H1 (cell line): ENCODE results near the gene HUWE1. TPM values are rescaled to one million over a fixed set of nuclear protein-coding genes. Genes with fewer than 3 reads are reported as not detected.

Source experiments
- CTCF ChIA-PET: fragments of 300-600 bp; sonication (Branson Sonifier 250); formaldehyde crosslinking; loops from one replicate; lab custom pipeline; 2021; ENCODE audit not compliant: partially characterized antibody; lab: Charles Lee
- POLR2A ChIA-PET: fragments of 300-600 bp; sonication (Branson Sonifier 250); formaldehyde crosslinking; loops from one replicate; lab custom pipeline; 2021; ENCODE audit warnings: inconsistent platforms; ENCODE audit not compliant: partially characterized antibody; lab: Charles Lee
- DNase-seq, 2 experiments: peaks; one replicate each; pipeline versions ENCODE4 v3.0.0 to v3.0.0-alpha.2; 2010 to 2022; ENCODE audit warnings: low spot score in 2 of 2, low read depth in 1 of 2, mixed read lengths in 1 of 2
- FAIRE-seq: peaks from 2 replicates; lab custom pipeline; 2011; peaks lifted over from hg19 to GRCh38; lab: Jason Lieb, UNC
- H2AFZ ChIP-seq: 2 replicates; pipeline ENCODE4 v1.8.1; 2012; ENCODE audit warnings: low read length, inconsistent platforms
- H2AK5ac ChIP-seq: 2 replicates; pipeline ENCODE4 v1.6.1; 2013; ENCODE audit warnings: low read depth, low read length
- H2BK120ac ChIP-seq: replicated peaks from 2 replicates; pipeline ENCODE3; 2013; ENCODE audit warnings: low read depth, low read length, inconsistent platforms
- H2BK12ac ChIP-seq: 2 replicates; pipeline ENCODE4 v1.6.1; 2013; ENCODE audit warnings: low read depth, low read length
- H2BK15ac ChIP-seq: 2 replicates; pipeline ENCODE4 v1.6.1; 2013; ENCODE audit warnings: low read length
- H2BK20ac ChIP-seq: 2 replicates; pipeline ENCODE4 v1.6.1; 2013; ENCODE audit warnings: low read length
- H2BK5ac ChIP-seq: 2 replicates; pipeline ENCODE4 v1.6.1; 2013; ENCODE audit warnings: low read depth, low read length
- H3K14ac ChIP-seq: 2 replicates; pipeline ENCODE4 v1.6.1; 2013; ENCODE audit warnings: inconsistent platforms; ENCODE audit not compliant: insufficient read length
- H3K18ac ChIP-seq: 2 replicates; pipeline ENCODE4 v1.6.1; 2013; ENCODE audit warnings: low read length; ENCODE audit errors: extremely low read depth
- H3K23ac ChIP-seq: 2 replicates; pipeline ENCODE4 v1.6.1; 2013; ENCODE audit warnings: inconsistent platforms; ENCODE audit not compliant: insufficient read length
- H3K23me2 ChIP-seq: 2 replicates; pipeline ENCODE4 v1.6.1; 2013; ENCODE audit warnings: low read depth, low read length
- H3K27ac ChIP-seq: 2 replicates; pipeline ENCODE4 v1.6.1; 2011; ENCODE audit warnings: low read depth, low read length, inconsistent platforms
- H3K27me3 ChIP-seq, 4 experiments: replicated peaks in 1 of 4; 1 replicate in 1 of 4; 2 replicates in 3 of 4; pipeline versions ENCODE4 v1.6.1 to v1.8.1; 2011 to 2013; ENCODE audit warnings: low read length in 3 of 4, mild to moderate bottlenecking in 3 of 4, inconsistent platforms in 2 of 4, mixed read lengths in 2 of 4, moderate library complexity in 1 of 4; ENCODE audit not compliant: control insufficient read depth in 3 of 4, insufficient read depth in 3 of 4; ENCODE audit errors: extremely low read depth in 1 of 4
- H3K36me3 ChIP-seq, 4 experiments: 2 replicates each; pipeline versions ENCODE4 v1.6.1 to v1.8.1; 2011 to 2013; ENCODE audit warnings: mild to moderate bottlenecking in 4 of 4, low read length in 3 of 4, moderate library complexity in 2 of 4, control low read depth in 1 of 4, inconsistent platforms in 1 of 4; ENCODE audit not compliant: insufficient read depth in 4 of 4, control insufficient read depth in 2 of 4
- H3K4ac ChIP-seq: replicated peaks from 2 replicates; pipeline ENCODE3; 2013; ENCODE audit warnings: low read length, low read depth, mixed read lengths, inconsistent platforms; ENCODE audit not compliant: insufficient read length
- H3K4me1 ChIP-seq, 4 experiments: replicated peaks in 1 of 4; 1 replicate in 1 of 4; 2 replicates in 3 of 4; pipeline versions ENCODE4 v1.6.1 to v1.8.1; 2011 to 2013; ENCODE audit warnings: low read length in 3 of 4, inconsistent platforms in 2 of 4, mixed read lengths in 1 of 4; ENCODE audit not compliant: insufficient read depth in 4 of 4, control insufficient read depth in 3 of 4
- H3K4me2 ChIP-seq, 2 experiments: 2 replicates each; pipeline versions ENCODE4 v1.6.1 to v1.8.1; 2011 to 2013; ENCODE audit warnings: low read depth in 2 of 2, low read length in 2 of 2, control low read depth in 1 of 2, inconsistent platforms in 1 of 2, mild to moderate bottlenecking in 1 of 2; ENCODE audit not compliant: insufficient read depth in 1 of 2
- H3K4me3 ChIP-seq, 4 experiments: fragments of 200-600, 300-600 bp in 1 of 4; sonication (generic), shearing (Covaris generic), sonication (Bioruptor Twin) in 1 of 4; 2 replicates each; pipeline versions ENCODE4 v1.5.1 to v1.8.1; 2011 to 2016; ENCODE audit warnings: low read length in 4 of 4, low read depth in 3 of 4, control low read depth in 2 of 4, inconsistent platforms in 2 of 4, mild to moderate bottlenecking in 2 of 4, mixed read lengths in 1 of 4, moderate library complexity in 1 of 4; ENCODE audit not compliant: insufficient read depth in 2 of 4; ENCODE audit errors: extremely low read depth in 1 of 4
- H3K56ac ChIP-seq: replicated peaks from 2 replicates; pipeline ENCODE3; 2013; ENCODE audit warnings: low read depth, mild to moderate bottlenecking, mixed read lengths, low read length, inconsistent platforms; ENCODE audit not compliant: insufficient read length
- H3K79me1 ChIP-seq: 2 replicates; pipeline ENCODE4 v1.6.1; 2013; ENCODE audit warnings: low read depth, low read length, control low read depth
- H3K79me2 ChIP-seq, 2 experiments: 2 replicates each; pipeline versions ENCODE4 v1.6.1 to v1.8.1; 2012 to 2013; ENCODE audit warnings: low read length in 2 of 2, mild to moderate bottlenecking in 2 of 2, inconsistent platforms in 1 of 2; ENCODE audit not compliant: insufficient read depth in 2 of 2, control insufficient read depth in 1 of 2
- H3K9ac ChIP-seq, 4 experiments: replicated peaks in 1 of 4; 1 replicate in 1 of 4; 2 replicates in 3 of 4; pipeline versions ENCODE4 v1.6.1 to v1.8.1; 2011 to 2013; ENCODE audit warnings: low read depth in 3 of 4, low read length in 3 of 4, control low read depth in 2 of 4, mild to moderate bottlenecking in 2 of 4, moderate library complexity in 2 of 4, inconsistent platforms in 1 of 4; ENCODE audit errors: extremely low read depth in 1 of 4
- H3K9me3 ChIP-seq, 2 experiments: 2 replicates each; pipeline versions ENCODE4 v1.6.1 to v1.8.1; 2012 to 2013; ENCODE audit warnings: mild to moderate bottlenecking in 2 of 2, moderate library complexity in 2 of 2, control low read depth in 1 of 2, inconsistent platforms in 1 of 2, low read depth in 1 of 2, low read length in 1 of 2, mixed read lengths in 1 of 2; ENCODE audit not compliant: insufficient read depth in 2 of 2
- H4K20me1 ChIP-seq, 2 experiments: replicated peaks in 1 of 2; 2 replicates each; pipeline versions ENCODE3 to v1.8.1; 2011 to 2013; ENCODE audit warnings: inconsistent platforms in 2 of 2, low read length in 2 of 2, mild to moderate bottlenecking in 1 of 2; ENCODE audit not compliant: insufficient read depth in 2 of 2, control insufficient read depth in 1 of 2
- H4K5ac ChIP-seq: 2 replicates; pipeline ENCODE4 v1.6.1; 2013; ENCODE audit warnings: low read length, low read depth, mixed read lengths, inconsistent platforms; ENCODE audit not compliant: insufficient read length
- H4K8ac ChIP-seq: 2 replicates; pipeline ENCODE4 v1.8.0; 2013; ENCODE audit warnings: mild to moderate bottlenecking, moderate library complexity, low read length, inconsistent platforms; ENCODE audit not compliant: insufficient read depth; ENCODE audit errors: extremely low read depth
- H4K91ac ChIP-seq: replicated peaks from 2 replicates; pipeline ENCODE3; 2013; ENCODE audit warnings: low read length, mixed read lengths, inconsistent platforms; ENCODE audit not compliant: insufficient read length
- ATF2 ChIP-seq: IDR thresholded peaks from 2 replicates; pipeline ENCODE4 v1.6.1; 2012; ENCODE audit warnings: low read length, inconsistent platforms
- EGR1 ChIP-seq: IDR thresholded peaks from 2 replicates; pipeline ENCODE4 v1.6.1; 2011; ENCODE audit warnings: low read depth, low read length, borderline replicate concordance
- EP300 ChIP-seq, 2 experiments: IDR thresholded peaks; 1 replicate in 1 of 2; 2 replicates in 1 of 2; pipeline ENCODE4 v1.6.1; 2011 to 2012; ENCODE audit warnings: low read depth in 2 of 2, low read length in 2 of 2, mild to moderate bottlenecking in 2 of 2, borderline replicate concordance in 1 of 2, inconsistent platforms in 1 of 2, moderate library complexity in 1 of 2
- FOSL1 ChIP-seq: IDR thresholded peaks from 2 replicates; pipeline ENCODE4 v1.6.1; 2011; ENCODE audit warnings: mild to moderate bottlenecking, low read depth, low read length, moderate library complexity; ENCODE audit not compliant: insufficient read depth
- GABPA ChIP-seq: IDR thresholded peaks from 2 replicates; pipeline ENCODE4 v1.6.1; 2011; ENCODE audit warnings: mild to moderate bottlenecking, low read length, moderate library complexity, borderline replicate concordance; ENCODE audit not compliant: insufficient read depth
- HDAC6 ChIP-seq: IDR thresholded peaks from one replicate; pipeline ENCODE4 v1.7.1; 2012; ENCODE audit warnings: low read depth, mild to moderate bottlenecking, inconsistent platforms, low read length, moderate library complexity
- JUND ChIP-seq: IDR thresholded peaks from 2 replicates; pipeline ENCODE4 v1.6.1; 2011; ENCODE audit warnings: mild to moderate bottlenecking, improper control_type of control experiment, low read length
- POLR2A ChIP-seq, 2 experiments: IDR thresholded peaks; 1 replicate in 1 of 2; 2 replicates in 1 of 2; pipeline ENCODE4 v1.6.1; 2011; ENCODE audit warnings: low read depth in 2 of 2, low read length in 2 of 2, mild to moderate bottlenecking in 2 of 2; ENCODE audit errors: control extremely low read depth in 1 of 2
- RBBP5 ChIP-seq: IDR thresholded peaks from 2 replicates; pipeline ENCODE4 v1.7.1; 2012; ENCODE audit warnings: low read depth, mild to moderate bottlenecking, inconsistent platforms, low read length, moderate library complexity, borderline replicate concordance
- SIRT6 ChIP-seq: IDR thresholded peaks from one replicate; pipeline ENCODE4 v1.7.1; 2012; ENCODE audit warnings: low read length, inconsistent platforms
- SUZ12 ChIP-seq: fragments of 200-600 bp; sonication (generic); IDR thresholded peaks from 2 replicates; pipeline ENCODE4 v1.6.1; 2012; ENCODE audit warnings: mild to moderate bottlenecking, inconsistent platforms, low read length, moderate library complexity, mixed read lengths
- TAF1 ChIP-seq: IDR thresholded peaks from 2 replicates; pipeline ENCODE4 v1.6.1; 2011; ENCODE audit warnings: mild to moderate bottlenecking, low read depth, low read length
- TEAD4 ChIP-seq: IDR thresholded peaks from 2 replicates; pipeline ENCODE4 v1.6.1; 2012; ENCODE audit warnings: low read depth, low read length, inconsistent platforms, mixed read lengths
- WGBS, 2 experiments: shearing (Covaris generic) in 1 of 2; methylation state at CpG; one replicate each; pipeline versions ENCODE4 v1.1.6 to v1.1.7; 2013 to 2015; ENCODE audit warnings: low lambda C conversion rate in 2 of 2, mixed read lengths in 2 of 2, inconsistent platforms in 1 of 2, low coverage in 1 of 2, missing lambda C conversion rate in 1 of 2; ENCODE audit not compliant: insufficient replicate concordance in 2 of 2, insufficient coverage in 1 of 2, insufficient read length in 1 of 2; ENCODE audit errors: extremely low coverage in 1 of 2, missing lambda C conversion rate in 1 of 2; 5-methylcytosine and 5-hydroxymethylcytosine counted together
- polyA plus RNA-seq, 7 experiments: library from polyadenylated mRNA; depleted of rRNA in 3 of 7; stranded (reverse) in 5 of 7; unstranded in 2 of 7; fragments of >200 nt in 5 of 7; fragments of 200-250 nt in 2 of 7; gene quantifications; 1 replicate in 5 of 7; 2 replicates in 1 of 7; 4 replicates in 1 of 7; pipeline versions ENCODE4 v1.2.1 to v1.2.3, GENCODE V29; 2011 to 2013; ENCODE audit warnings: missing spikeins in 2 of 7, mixed read lengths in 2 of 7
- total RNA-seq: library from RNA; stranded (reverse); fragmentation: NEBNext Ultra II Directional; extraction: Animal tissue kit (Norgen Biotek cat#: 25700); gene quantifications from 2 replicates; pipeline ENCODE4 v1.2.1, GENCODE V29; 2021

HUWE1 gene
- total and polyA plus RNA-seq, 2 of the 8 experiments (the other 6 are each of a cell fraction or from before 2014, with no cell fraction given) = 114 to 252 TPM

GRCh38 chrX:53685711-53686110, 808 bp downstream of the HUWE1 start:
- 0% methylated on average over 4 of the region's 4 CpGs; no CpG with 5 or more reads in 1 of the 2 experiments for WGBS, 2 experiments
- TF ChIP-seq TEAD4 = no peak
- TF ChIP-seq SUZ12 = no peak
- TF ChIP-seq JUND = no peak
- no peak for TF ChIP-seq SIRT6
- no peak for TF ChIP-seq ATF2
- no peak for TF ChIP-seq TAF1
- no peak for TF ChIP-seq FOSL1
- TF ChIP-seq HDAC6 = no peak
- no peak for TF ChIP-seq EP300 (IDR thresholded peaks at IDR 0.05; ENCODE audit: borderline replicate concordance in 1 of 2, low read depth in 2 of 2, low read length in 2 of 2)
- TF ChIP-seq GABPA = no peak
- no peak for TF ChIP-seq POLR2A (IDR thresholded peaks at IDR 0.05; ENCODE audit: control extremely low read depth in 1 of 2, low read depth in 2 of 2, low read length in 2 of 2)
- TF ChIP-seq RBBP5 = no peak
- no peak for TF ChIP-seq EGR1
- Histone ChIP-seq H3K9me3 (no peaks in the 10 kb centered on the region), H3K56ac (no peak overlapping the region), H4K91ac (no peak overlapping the region), H3K4me1 (peaks cover 0 to 6% (median 0%) of the 10 kb centered on the region in 4 experiments; a peak in 1 of 7 replicates), H2BK15ac (no peak overlapping the region), H4K5ac (peak overlapping the region; percentile 80), H3K14ac (no peak overlapping the region), H3K36me3 (peaks cover 0 to 10% (median 0%) of the 10 kb centered on the region in 4 experiments; a peak in 2 of 8 replicates), H2AK5ac (no peak overlapping the region), H3K27ac (no peak overlapping the region), H2AFZ (no peak overlapping the region), H3K79me2 (peaks cover 17 to 42% of the 10 kb centered on the region in 2 experiments), H3K23ac (no peak overlapping the region), H2BK5ac (no peak overlapping the region), H3K4ac (no peak overlapping the region), H2BK20ac (no peak overlapping the region), H2BK120ac (no peak overlapping the region), H3K4me2 (peak overlapping the region; percentile 74 to 75), H3K4me3 (peak overlapping the region; percentile 60 to 98 (median 80)), H3K9ac (peak overlapping the region in 3 of 4 experiments; percentile 45 to 83 (median 72); a peak in 5 of 7 replicates), H3K27me3 (no peaks in the 10 kb centered on the region), H3K79me1 (no peaks in the 10 kb centered on the region), H3K18ac (no peak overlapping the region), H4K8ac (no peak overlapping the region), H4K20me1 (peaks cover 0 to 4% of the 10 kb centered on the region in 2 experiments), H3K23me2 (peaks cover 5% of the 10 kb centered on the region; the same call in 1 of the 2 replicates), H2BK12ac (no peak overlapping the region)
- CTCF ChIA-PET = no interaction called here
- DNase-seq = no peak
- no peak for FAIRE-seq
- POLR2A ChIA-PET = interaction anchor here (0.5 to 5.1 kb wide), 6 partner anchors 14 to 322 kb away, joined by 3 to 45 read pairs (median 4); no protein-coding TSS in a partner anchor
